Measurements from ENCODE around the gene TTC9C.
A peak's percentile ranks its signal among the peaks of the same experiment; 100 is the strongest.

The TTC9C gene

DNA sequence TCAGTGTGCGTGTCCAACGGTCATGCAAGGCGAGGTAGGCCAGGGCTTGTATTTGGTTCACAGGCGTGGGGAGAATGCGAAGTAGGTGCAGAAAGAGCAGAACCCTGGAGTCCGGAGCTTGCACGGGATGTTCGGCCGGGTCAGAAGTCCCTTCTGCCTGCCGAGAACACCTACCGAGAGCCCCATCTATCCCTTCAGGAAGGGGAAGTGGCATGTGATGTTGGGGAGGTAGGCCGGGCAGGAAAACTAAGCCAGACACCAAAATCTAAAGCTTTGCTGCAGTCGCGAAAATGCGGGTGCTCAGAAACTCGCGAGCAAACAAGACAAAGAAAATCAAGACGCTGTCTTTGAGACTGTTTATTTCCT lies 42.5 kb downstream of the TTC9C start (continued):
- TF ChIP-seq OSR1 (CRISPR knock-in tag; IDR thresholded peaks at IDR 0.05) (no peak), ZC3H10 (CRISPR knock-in tag; IDR thresholded peaks at IDR 0.05) (no peak), ZFP3 (CRISPR knock-in tag; IDR thresholded peaks at IDR 0.05) (no peak), ARNTL (CRISPR knock-in tag; IDR thresholded peaks at IDR 0.05; ENCODE audit: borderline replicate concordance, low read depth) (no peak), ZNF8 (CRISPR knock-in tag; IDR thresholded peaks at IDR 0.05) (no peak), ZNF70 (CRISPR knock-in tag; IDR thresholded peaks at IDR 0.05) (no peak), CSDC2 (CRISPR knock-in tag; IDR thresholded peaks at IDR 0.05) (no peak)
- TF ChIP-seq, protein P1, sequence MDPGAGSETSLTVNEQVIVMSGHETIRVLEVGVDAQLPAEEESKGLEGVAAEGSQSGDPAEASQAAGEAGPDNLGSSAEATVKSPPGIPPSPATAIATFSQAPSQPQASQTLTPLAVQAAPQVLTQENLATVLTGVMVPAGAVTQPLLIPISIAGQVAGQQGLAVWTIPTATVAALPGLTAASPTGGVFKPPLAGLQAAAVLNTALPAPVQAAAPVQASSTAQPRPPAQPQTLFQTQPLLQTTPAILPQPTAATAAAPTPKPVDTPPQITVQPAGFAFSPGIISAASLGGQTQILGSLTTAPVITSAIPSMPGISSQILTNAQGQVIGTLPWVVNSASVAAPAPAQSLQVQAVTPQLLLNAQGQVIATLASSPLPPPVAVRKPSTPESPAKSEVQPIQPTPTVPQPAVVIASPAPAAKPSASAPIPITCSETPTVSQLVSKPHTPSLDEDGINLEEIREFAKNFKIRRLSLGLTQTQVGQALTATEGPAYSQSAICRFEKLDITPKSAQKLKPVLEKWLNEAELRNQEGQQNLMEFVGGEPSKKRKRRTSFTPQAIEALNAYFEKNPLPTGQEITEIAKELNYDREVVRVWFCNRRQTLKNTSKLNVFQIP (CRISPR knock-in tag; IDR thresholded peaks at IDR 0.05; ENCODE audit: borderline replicate concordance, low read depth) = no peak

DNA sequence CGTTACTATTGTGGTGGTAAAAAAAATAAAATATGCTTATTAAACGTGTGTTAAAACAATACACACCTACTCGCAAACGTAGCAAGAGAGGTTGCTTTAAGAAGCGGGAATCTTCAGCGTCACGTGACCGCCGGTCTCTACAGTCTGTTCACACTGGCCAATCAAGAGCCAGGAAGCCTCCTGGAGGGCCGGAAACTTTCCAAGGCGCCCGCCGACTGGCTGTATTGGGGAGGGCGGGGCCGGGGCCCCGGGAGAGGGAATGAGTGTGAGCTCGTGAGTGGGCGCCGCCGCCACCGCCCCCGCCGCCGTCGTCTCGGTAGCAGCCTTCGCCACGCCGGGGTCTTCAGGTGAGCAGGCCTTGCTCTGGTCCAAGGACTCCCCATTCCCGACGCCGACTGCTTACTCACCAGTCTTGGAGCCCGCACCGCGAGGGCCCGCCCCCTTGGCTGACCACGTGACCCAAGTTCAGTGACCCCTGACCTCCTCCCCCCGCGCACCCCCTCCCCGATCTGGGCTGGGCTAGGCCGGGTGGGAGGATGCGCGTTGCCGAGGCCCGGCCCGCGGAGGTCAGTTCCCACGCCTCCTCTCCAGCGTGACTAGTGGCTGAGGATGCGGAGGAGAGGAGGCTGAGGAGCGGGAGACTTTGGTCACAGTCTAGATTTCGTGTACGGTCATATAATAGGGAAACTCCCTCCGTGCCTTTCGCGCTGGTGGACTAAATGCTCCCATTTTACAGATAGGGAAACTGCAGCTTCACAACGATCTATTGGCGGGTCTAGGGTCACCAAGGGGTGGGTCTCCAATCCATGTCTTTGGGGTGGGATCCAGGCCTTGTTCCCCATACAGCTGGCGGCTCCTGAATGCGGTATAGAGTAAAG lies 43.1 kb downstream of the TTC9C start, which contains the start of gene TAF6L:
Gene TAF6L, plus strand, starts transcription at position 253 of the 878 bp plus-strand sequence. CDS start 4,388 bp downstream, outside the sequence.
- TF ChIP-seq ZNF8 (CRISPR knock-in tag; IDR thresholded peaks at IDR 0.05) = no peak
- peak; percentile 11; the same call in 1 of the 2 replicates for TF ChIP-seq ZNF70 (CRISPR knock-in tag; IDR thresholded peaks at IDR 0.05)
- TF ChIP-seq GLIS3 (CRISPR knock-in tag; IDR thresholded peaks at IDR 0.05) = no peak
- no peak for TF ChIP-seq TOX (CRISPR knock-in tag; IDR thresholded peaks at IDR 0.05; ENCODE audit: borderline replicate concordance)
- no peak for TF ChIP-seq ARNTL (CRISPR knock-in tag; IDR thresholded peaks at IDR 0.05; ENCODE audit: borderline replicate concordance, low read depth)
- TF ChIP-seq SNAI2 (CRISPR knock-in tag; IDR thresholded peaks at IDR 0.05) = no peak
- TF ChIP-seq ISL1 (CRISPR knock-in tag; IDR thresholded peaks at IDR 0.05) = no peak
- TF ChIP-seq TCF4 (CRISPR knock-in tag; IDR thresholded peaks at IDR 0.05; ENCODE audit: borderline replicate concordance) = no peak
- no peak for TF ChIP-seq BACH2 (CRISPR knock-in tag; IDR thresholded peaks at IDR 0.05; ENCODE audit: borderline replicate concordance)
- no peak for TF ChIP-seq ESRRG (CRISPR knock-in tag; IDR thresholded peaks at IDR 0.05)
- TF ChIP-seq, protein P2, sequence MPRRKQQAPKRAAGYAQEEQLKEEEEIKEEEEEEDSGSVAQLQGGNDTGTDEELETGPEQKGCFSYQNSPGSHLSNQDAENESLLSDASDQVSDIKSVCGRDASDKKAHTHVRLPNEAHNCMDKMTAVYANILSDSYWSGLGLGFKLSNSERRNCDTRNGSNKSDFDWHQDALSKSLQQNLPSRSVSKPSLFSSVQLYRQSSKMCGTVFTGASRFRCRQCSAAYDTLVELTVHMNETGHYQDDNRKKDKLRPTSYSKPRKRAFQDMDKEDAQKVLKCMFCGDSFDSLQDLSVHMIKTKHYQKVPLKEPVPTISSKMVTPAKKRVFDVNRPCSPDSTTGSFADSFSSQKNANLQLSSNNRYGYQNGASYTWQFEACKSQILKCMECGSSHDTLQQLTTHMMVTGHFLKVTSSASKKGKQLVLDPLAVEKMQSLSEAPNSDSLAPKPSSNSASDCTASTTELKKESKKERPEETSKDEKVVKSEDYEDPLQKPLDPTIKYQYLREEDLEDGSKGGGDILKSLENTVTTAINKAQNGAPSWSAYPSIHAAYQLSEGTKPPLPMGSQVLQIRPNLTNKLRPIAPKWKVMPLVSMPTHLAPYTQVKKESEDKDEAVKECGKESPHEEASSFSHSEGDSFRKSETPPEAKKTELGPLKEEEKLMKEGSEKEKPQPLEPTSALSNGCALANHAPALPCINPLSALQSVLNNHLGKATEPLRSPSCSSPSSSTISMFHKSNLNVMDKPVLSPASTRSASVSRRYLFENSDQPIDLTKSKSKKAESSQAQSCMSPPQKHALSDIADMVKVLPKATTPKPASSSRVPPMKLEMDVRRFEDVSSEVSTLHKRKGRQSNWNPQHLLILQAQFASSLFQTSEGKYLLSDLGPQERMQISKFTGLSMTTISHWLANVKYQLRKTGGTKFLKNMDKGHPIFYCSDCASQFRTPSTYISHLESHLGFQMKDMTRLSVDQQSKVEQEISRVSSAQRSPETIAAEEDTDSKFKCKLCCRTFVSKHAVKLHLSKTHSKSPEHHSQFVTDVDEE (CRISPR knock-in tag; IDR thresholded peaks at IDR 0.05) = no peak
- TF ChIP-seq, protein P3, sequence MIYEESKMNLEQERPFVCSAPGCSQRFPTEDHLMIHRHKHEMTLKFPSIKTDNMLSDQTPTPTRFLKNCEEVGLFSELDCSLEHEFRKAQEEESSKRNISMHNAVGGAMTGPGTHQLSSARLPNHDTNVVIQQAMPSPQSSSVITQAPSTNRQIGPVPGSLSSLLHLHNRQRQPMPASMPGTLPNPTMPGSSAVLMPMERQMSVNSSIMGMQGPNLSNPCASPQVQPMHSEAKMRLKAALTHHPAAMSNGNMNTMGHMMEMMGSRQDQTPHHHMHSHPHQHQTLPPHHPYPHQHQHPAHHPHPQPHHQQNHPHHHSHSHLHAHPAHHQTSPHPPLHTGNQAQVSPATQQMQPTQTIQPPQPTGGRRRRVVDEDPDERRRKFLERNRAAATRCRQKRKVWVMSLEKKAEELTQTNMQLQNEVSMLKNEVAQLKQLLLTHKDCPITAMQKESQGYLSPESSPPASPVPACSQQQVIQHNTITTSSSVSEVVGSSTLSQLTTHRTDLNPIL (CRISPR knock-in tag; IDR thresholded peaks at IDR 0.05; ENCODE audit: low read depth) = no peak
- TF ChIP-seq, protein P4, sequence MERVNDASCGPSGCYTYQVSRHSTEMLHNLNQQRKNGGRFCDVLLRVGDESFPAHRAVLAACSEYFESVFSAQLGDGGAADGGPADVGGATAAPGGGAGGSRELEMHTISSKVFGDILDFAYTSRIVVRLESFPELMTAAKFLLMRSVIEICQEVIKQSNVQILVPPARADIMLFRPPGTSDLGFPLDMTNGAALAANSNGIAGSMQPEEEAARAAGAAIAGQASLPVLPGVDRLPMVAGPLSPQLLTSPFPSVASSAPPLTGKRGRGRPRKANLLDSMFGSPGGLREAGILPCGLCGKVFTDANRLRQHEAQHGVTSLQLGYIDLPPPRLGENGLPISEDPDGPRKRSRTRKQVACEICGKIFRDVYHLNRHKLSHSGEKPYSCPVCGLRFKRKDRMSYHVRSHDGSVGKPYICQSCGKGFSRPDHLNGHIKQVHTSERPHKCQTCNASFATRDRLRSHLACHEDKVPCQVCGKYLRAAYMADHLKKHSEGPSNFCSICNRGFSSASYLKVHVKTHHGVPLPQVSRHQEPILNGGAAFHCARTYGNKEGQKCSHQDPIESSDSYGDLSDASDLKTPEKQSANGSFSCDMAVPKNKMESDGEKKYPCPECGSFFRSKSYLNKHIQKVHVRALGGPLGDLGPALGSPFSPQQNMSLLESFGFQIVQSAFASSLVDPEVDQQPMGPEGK (CRISPR knock-in tag; IDR thresholded peaks at IDR 0.05; ENCODE audit: borderline replicate concordance) = peak; percentile 89; the same call in 1 of the 2 replicates
- no peak for TF ChIP-seq ZFP3 (CRISPR knock-in tag; IDR thresholded peaks at IDR 0.05)
- ATAC-seq = peak; percentile 94

DNA sequence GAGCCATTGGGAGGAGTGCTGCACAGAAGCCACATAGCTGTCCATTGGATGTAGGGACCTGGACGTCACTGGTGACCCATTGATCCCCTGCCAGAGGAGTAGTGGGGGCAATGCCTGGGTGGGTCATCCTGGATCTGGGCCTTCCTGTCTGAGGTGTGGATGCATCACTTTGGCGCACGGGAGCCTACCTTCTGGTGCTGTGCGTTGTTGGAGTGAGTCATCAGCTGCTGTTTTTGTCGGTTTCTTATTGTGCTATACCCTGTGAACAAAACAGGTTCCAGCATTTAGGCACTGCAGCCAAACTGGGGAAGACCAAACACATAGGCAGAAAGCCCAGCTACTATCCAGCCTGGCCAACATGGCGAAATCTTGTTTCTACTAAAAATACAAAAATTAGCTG lies 46.1 kb downstream of the TTC9C start:
- no peak for ATAC-seq
- TF ChIP-seq BACH2 (CRISPR knock-in tag; IDR thresholded peaks at IDR 0.05; ENCODE audit: borderline replicate concordance) = no peak
- TF ChIP-seq RARB (CRISPR knock-in tag; IDR thresholded peaks at IDR 0.05) = no peak
- TF ChIP-seq ZFP3 (CRISPR knock-in tag; IDR thresholded peaks at IDR 0.05) = no peak
- TF ChIP-seq TCF4 (CRISPR knock-in tag; IDR thresholded peaks at IDR 0.05; ENCODE audit: borderline replicate concordance) = no peak

DNA sequence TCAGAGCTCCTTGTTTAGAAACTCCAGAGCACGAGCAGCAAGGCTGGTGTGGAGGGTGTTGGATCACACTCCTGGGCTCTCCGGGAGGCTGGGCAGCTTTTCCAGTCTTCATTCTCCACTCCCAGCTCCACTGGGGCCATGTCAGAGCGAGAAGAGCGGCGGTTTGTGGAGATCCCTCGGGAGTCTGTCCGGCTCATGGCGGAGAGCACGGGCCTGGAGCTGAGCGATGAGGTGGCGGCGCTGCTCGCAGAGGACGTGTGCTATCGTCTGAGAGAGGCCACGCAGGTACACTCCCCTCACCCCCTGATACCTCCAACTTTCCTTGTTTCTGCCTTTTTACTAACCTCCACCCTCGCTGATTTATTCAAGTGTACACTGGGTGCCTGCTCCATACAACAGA lies 47.4 kb downstream of the TTC9C start:
- no peak for ATAC-seq
- no peak for TF ChIP-seq PPARA (CRISPR knock-in tag; IDR thresholded peaks at IDR 0.05; ENCODE audit: borderline replicate concordance)
- TF ChIP-seq, protein P2 (CRISPR knock-in tag; IDR thresholded peaks at IDR 0.05) = no peak
- no peak for TF ChIP-seq ISL1 (CRISPR knock-in tag; IDR thresholded peaks at IDR 0.05)
- TF ChIP-seq ZFP3 (CRISPR knock-in tag; IDR thresholded peaks at IDR 0.05) = no peak
- TF ChIP-seq, protein P3 (CRISPR knock-in tag; IDR thresholded peaks at IDR 0.05; ENCODE audit: low read depth) = no peak
- no peak for TF ChIP-seq ZNF8 (CRISPR knock-in tag; IDR thresholded peaks at IDR 0.05)
- TF ChIP-seq TCF4 (CRISPR knock-in tag; IDR thresholded peaks at IDR 0.05; ENCODE audit: borderline replicate concordance) = no peak
- TF ChIP-seq RARB (CRISPR knock-in tag; IDR thresholded peaks at IDR 0.05) = no peak
